Measurements from ENCODE around the gene RAPGEF1.

RAPGEF1 gene

DNA sequence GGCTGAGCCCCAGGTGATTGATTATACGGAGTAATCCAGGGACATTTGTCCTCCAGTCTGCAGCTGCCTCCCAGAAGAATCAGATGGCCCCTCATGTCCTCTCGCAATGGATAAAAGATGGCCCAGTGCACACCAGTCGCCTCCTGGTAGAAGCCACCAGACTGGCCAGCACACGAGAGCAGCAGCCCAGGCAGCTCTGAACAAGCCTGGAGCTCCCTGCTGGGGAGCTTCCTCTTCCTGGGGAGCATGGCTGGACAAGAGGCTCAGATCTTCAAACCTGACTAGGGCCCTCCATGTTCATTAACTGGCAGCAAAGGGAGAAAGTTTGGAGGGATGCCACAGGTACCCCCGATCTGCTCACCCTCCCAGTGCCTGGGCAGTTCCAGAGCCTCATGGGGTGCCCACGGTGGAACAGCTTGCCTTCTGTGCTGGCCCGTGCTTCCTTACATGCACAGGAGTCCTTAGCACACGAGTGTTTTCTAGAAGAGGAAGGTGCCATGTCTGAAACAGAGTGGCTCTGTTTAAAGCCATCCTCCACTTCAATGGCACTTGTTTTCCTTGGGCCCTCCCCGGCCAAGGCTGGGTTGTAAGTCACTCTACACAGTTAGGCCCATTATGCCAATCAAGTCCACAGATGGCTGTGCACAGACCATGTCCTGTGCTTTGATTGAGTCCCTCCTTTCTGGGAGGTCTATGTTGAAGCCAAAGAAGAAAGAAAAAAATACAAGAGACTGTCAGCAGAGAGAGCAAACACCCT is 118.9 kb downstream of the RAPGEF1 start:
- no peak for DNase-seq

DNA sequence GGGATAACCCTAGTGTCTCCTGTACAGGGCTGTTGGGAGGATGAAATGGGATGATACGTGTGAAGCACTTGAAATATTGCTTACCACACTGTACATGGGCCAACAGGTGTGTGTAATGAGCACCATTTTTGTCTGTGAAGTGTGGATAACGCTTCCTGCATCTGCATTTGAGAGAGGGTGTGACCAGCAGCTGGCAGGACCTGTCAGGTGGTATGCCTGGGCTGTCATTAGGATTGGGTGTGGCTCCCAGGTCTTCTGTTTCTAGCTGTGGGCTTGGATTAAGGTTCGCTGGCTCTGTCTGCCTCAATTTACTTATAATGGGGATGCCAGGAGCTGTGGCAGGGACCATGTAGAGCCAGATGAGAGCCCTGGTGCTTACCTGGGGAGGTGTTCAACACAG is 120.2 kb downstream of the RAPGEF1 start:
- no peak for DNase-seq

DNA sequence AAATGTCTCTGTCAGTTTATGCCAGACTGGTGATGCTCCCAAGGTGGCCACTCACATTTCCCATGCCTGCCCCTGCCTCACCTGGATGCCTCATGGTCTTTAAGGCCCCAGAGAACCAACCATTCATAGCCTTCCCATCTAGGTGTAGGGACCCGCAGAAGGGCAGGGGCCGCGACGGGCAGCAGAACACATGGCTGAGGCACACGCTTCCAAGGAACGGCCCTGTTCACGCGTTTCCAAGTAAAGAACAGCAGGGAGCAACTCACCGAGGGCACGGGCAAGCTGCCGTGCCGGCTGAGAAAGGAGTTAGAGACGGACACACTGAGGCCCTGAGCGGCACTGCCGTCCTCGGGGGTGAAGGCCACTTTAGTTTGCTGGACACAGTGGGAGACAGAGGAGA is 121.1 kb downstream of the RAPGEF1 start:
- no peak for DNase-seq

DNA sequence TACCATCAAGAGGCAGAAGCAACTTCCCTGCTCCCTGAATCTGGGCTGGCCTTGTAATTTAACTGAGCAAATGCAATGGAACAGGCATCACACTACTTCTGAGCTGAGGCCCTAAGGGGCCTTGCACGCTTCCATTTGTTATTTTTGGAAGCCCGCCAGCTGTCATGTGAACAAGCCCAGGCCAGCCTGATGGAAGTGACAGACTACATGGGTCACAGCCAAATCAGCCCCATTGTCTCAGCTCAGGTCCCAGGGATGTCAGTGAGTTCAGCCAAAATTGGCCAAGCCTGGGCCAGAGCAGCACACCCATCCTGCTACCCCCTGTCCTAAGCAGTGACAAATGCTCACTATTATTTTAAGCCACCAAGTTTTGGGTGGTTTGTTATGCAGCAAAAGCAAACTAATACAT is 121.8 kb downstream of the RAPGEF1 start:
- DNase-seq, result no peak

DNA sequence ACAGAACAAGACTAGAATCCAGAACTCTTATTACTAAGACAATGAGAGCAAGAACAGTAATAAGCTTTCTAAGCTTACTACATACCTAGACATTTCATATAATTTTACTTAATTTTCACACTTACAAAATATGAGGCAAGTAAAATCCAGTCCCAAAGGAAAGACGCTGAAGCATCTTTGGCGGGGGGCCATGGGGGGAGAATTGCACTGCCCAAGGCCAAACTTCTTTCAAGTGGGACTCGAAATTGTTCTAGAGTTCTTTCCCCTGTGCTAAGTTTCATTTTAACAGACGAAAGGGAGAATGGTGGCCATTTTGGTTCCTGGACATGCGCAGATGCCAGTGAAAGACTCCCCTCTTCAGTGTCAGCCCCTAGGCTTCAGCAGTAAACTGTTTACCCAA is 122.3 kb downstream of the RAPGEF1 start:
- no peak for DNase-seq

DNA sequence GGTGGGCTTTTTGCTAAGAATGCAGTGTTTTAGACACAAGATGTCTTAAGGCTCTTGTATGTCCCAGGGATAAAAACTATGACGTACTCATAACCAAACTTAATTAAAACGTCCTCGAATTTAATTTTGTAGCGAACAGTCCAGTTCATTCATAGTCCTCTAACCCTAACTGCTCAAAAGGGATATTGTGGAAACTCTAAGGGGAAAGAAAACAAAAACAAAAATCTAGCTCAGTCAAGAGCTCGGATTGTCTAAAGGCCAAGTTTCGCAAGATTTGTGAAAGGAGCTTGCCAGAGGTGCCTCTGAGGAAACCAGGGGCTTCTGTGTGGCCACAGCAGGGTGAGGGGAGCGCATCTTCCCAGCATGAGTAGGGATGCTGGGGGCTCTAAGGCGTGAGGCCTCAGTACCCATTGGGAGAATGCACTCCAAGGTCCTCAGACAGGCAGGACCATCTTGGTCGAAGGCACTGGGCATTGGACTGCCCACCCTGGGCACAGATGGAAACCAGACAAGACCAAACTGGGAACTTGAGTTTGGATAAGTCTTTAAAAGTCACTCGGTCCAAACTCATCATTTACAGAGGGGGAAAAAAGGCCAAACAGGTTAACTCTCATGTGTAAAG is 122.8 kb downstream of the RAPGEF1 start:
- DNase-seq, result no peak

DNA sequence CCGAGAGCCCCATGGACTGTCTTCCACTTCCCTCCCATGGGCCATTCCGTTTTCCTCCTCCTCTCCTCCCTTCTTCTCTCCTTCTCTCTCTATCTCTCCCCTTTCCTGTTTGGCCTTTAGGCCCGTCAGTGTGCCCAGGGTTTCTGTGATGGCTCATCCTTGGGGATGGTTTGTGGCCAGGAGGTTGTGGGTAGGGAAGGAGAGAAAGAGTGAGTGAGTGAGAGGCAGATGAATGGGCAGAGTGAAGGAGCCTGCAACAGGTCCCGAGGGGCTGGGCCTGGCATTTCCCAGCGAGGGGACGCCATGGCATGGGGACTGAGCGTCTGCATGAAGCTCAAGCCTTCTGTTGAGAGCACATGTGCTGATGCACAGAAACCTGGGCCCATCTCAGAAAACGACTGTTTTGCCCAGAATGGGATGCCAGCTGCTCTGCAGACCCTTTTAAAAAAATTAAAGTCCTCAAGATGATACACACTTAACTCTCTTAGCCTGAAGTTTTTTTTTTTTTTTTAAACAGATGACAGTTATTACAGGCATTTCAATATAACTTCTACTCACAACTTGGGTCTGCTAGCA is 125.4 kb downstream of the RAPGEF1 start:
- no peak for DNase-seq

DNA sequence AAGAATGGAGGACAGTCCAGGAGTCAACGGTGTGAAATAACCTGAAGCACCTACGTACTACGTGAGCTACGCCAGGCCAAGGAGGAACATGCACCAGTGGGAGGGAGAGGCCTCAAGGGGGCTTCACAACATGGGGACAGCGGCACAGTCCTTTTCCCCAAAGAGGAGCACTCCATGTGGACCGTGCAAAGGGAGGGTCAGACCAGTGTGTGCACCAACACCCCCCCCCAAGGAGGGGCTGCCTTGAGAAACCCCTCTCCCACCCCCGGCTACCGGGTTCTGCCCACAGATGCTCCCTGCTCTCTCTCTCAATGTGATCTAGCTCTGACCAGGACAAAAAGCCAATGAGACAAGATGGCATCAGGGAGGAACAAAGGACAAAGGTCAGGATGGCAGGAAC is 126.0 kb downstream of the RAPGEF1 start:
- no peak for DNase-seq

DNA sequence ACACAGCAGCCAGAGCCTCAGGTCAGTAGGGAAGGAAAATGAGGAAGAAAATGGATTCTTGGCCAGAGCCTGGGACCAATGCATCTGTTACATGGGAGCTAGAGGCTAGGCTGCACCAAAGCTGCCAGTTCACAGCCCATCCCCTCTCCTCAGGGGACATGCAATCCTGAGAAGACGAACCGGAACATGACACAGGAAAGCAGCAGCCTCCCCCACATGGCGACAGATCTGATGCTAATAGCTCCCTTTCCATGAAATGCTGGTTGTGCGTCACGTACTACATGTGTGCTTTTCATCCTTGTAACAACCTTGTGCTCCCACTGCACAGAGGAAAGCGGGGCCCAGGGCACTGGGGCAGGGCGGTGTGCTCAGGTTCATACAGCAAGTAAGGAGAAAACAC is 127.0 kb downstream of the RAPGEF1 start:
- no peak for DNase-seq

DNA sequence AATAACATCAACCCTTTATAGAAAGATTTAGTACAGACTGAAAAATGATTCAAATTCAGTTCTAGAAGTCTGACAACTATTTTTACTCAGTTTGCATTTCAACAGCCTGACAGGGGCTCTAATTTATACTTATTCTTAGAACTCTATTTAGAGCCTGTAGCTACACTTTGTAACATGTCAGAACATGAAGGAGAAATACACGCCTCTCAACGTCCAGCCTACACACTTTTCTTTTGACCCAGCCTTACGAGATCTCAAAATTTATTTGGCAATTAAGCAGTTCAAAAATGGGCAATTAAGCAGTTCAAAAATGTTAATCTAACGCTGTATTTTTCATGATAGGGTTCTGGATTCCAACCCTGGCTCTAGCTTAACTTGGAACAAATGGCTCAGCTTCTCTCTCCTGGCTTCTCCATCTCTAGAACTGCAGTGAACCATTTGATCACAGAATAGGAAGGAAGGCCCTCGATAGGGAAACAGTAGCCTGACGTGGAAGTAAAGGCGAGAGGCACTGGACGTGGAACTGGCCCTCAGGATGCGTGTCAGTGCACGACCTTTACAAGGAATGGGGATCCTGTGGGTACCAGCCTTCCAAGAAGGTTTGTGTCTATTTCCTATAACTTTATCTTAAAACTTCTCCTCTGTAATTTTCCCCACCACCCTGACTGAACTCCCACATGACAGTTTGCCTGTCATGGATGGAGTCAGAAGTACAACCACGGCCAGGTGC is 128.1 kb downstream of the RAPGEF1 start:
- DNase-seq, result no peak

DNA sequence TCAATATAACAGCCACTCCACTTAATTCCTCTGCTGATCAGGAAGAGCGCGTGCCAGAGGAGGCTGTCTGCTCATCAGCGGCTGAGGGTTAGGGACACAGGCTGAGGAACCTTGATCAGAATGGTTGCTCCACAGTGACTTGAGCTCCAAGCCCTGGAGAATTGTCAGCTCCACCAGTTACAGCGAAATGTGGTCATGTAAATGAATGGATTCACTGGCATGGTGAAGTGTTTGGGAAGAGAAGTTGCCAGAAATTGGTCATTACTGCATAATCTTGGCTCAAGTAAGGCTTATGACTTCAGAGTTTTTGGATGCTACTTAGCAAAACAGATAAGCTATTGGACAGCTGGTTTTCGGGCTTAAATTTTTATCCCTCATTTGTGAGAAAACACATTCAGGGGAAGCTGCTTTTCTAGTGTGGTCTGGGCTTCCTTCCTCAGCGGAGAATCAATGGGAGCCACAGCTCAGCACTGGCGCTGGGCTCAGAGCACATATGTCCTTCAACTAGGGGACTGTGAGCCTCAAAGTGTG is 129.6 kb downstream of the RAPGEF1 start:
- no peak for DNase-seq

DNA sequence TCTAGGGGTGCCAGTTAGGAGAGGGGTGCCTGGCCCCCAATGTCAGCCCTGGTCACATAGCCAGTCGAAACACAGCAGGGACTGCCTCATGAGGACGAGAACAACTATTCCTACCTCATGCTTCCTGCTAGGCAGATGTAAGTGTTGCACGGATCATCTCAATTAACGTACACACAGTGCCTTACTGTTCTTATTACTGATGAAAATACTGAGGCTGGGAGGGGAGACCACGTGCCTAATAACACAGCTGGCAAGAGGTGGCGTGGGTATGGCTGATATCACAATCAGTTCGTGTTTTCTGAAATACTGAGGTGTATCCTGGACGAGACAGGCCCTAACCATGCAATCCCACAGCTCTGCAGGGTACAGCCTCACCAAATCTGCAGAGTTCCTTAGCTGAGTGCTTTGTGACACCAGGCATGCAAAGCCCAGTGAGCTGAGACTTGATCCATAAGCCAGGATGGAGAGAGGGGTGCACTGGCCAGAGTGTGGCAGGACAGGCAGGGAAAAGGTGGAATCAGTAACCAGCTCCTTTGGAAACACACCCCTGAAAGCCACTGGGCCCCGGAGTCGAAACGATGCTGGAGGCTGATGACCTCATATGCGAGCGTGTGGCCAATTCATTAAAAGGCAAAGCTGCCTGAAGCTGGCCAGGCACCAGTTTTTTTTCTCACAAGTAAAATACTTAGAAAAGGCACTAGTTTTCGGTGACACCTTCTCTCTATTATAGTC is 130.6 kb downstream of the RAPGEF1 start:
- no peak for DNase-seq

DNA sequence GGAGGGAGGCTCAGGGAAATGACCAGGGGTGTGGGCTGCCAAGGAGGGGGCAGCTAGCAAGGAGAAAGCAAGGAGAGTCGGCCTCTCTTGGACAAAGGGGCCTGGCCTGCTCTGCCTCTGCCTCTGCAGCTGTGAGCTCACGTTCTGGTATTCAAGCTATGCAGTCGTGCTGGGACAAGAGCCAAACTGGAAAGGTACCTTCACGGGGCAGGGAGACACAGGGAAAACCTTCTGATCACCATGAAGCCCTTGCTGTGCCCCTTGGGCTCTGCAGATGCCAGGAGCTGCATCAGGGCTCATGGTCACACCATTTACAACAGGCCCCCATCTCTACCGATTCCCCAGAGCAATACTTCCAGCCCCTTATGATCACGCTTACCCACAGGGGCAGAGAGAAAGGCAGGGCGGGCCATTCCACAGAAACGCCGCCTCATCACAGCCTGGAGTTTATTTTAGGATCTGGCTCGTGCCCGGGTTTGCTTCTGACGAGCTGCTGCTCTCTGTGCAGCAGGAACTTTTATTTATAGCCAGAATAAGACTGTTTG is 131.3 kb downstream of the RAPGEF1 start:
- DNase-seq, result no peak

DNA sequence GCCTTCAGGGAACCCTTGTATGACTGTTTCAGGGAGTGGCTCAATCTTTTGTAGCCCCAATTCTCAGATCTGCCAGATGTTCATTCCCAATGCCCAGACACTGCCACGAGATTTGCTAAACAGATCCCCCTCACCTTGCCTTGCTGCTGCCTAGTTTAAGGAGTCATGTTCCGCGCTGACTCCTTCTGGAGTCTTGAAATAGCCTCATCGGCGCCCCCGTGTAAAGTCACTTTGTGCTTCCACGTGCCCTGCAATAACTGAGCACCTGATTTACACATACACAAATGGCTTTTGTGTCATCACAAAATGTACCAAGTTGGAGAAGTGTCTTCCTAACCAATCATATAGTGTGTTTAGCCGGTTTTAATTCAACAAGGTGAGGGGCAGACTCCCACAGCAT is 132.3 kb downstream of the RAPGEF1 start:
- DNase-seq, result no peak

DNA sequence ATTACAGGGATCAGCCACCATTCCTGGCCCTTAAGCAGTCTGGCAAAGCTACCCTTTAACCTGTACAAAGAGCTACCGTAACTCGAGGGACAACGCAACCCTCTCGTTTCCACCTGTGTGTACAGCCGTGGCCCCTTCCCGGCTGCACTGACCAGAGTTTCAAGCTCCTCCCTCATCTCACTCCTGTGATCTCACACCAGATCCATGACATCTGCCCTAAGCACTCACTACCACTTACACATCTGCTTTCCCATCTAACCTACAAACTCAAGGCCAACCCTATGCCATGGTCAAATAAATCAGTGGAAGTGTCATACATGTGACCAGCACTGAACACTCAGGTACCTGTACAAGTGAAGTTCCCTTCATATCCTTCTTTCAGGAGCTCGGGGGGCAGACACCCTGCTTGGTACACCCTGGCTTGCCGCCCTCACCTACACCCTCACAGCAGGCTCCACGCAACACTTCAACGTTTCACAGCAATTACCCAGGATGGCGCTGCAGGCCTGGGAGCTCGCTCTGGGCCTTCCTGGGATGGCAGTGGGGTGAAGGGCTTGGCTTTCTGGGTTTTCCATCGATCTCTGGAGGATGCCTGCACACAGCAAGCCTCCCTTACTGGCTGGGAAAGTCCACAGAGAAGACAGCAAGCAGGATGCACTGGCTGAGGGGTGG is 132.8 kb downstream of the RAPGEF1 start:
- DNase-seq, result no peak

DNA sequence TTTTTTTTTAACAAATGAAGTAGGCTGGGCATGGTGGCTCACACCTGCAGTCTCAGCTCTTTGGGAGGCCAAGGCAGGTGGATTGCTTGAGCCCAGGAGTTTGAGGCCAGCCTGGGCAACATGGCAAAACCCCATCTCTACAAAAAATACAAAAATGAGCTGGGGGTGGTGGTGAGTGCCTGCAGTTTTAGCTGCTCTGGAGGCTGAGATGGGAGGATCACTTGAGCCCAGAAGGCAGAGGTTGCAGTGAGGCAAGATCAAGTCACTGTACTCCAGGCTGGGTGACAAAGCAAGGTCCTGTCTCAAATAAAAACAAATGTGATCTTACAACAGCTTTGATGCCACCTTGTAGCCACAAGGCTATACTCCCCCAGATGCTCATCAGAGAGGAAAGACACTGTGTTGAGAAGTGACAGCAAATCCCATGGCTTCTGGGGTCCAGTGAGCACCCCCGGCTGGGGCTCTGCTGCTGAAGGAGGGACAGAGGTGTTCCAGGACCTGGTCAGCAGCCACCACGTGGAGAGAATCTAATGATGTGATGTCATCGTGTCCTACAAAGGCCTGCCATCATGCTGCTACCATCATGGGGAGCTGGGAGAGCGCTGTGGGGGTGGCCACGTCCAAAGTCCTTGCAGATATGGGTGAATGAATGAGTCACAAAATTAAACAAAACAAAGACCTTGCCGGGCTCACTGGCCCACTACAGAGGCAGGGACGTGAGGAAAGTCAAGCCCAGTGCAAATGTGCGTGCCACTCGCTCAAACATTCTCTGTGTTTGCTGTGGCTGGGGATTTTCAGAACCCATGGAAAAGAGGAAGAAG is 133.9 kb downstream of the RAPGEF1 start:
- no peak for DNase-seq

DNA sequence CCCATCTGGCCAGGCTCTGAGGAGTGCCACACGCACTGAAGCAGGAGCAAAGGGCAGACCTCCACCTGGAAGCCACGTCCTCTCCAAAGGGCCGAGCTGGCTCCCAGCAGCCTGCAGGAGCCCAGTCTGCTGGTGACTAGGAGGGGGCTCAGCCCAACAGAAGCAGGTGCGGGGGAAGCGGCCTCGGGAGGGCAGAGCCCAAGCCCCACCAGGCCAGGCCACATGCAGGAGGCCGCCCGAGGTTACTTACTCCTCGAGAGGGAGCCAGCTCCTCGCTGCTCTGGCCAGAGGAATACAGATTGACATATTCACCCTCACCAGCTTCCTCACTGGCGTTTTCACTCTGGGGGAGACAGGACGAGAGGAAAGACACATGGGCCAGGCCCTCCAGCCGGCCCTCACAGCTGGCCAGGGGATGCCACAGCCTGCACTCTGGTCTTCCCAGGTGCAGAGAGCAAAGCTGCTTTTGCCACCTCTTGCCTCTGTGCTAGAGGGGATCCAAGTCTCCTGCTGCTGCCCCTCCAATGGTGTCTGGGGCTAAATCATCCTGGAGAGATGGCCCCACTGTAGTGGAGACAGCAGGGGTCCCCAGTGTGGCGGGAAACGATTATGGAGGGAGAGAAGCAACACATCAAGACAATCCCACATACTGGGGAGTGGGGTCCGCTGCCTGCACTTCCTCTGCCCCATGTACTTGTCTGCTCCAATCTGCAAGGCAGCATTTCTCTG is 136.0 kb downstream of the RAPGEF1 start:
- no peak for DNase-seq

DNA sequence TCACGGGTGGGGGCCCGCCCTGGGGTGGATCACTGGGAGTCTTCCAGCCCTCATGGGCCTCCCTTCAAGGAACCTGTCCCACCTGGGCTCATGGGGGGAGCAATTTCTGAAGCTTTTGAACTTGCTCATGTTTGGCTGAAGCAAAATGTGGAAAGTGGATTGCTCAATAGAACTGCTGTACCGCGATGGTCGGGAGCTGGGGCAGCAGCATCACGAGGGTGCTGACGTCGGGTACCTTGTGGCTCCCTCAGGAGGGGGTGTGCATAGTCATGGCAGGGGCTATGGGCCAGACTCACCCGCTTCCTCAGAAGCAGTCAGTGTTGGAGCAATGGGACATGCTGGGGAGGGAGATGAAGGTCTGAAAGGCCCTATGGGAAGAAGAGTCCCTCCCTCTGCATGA is 136.7 kb downstream of the RAPGEF1 start:
- no peak for DNase-seq

DNA sequence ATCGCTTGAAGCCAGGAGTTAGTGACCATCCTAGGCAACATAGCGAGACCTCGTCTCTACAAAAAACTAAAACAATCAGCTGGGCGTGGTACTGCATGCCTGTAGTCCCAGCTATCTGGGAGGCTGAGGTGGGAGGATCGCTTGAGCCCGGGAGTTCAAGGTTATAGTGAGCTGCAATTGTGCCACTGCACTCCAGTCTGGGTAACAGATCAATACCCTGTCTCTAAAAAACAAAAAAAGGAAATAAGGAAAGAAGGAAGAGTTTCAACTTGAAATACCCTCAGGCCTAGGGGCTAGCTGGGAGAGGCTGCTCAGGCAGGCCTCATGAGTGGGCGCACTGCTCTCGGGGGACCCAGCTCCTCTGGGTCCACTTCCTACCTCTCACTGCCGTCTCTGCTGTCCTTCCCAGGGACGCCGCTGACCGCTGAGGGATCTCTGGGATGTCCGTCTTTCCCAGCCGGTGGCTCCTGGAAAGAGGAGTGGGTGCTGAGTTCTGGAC is 138.1 kb downstream of the RAPGEF1 start:
- DNase-seq, result no peak

DNA sequence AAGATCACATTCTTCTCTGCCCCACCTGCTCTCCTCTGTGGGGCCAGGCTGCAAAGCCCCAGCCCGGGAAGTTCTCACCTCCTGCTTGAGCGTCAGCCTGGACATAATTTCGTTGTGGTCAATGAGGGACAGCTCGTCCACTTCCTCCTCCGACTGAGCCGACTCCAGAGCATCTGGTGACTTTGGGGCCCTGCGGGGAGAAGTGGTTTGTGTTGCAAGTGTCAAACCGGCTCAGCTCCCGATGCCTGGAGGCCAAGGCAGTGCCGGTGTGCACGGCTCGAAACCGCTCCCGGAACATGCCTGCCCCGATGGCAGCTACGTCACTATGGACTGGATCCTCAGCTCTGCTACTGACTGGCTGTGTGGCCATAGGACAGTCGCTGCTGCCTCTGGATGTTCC is 141.8 kb downstream of the RAPGEF1 start:
- no peak for DNase-seq

Data from effector CD8-positive, alpha-beta T cell (primary cell).